Stimulated activated CD8-positive, alpha-beta memory T cell treated with anti-CD3 and anti-CD28 coated beads, Interleukin-4, amount 100 ng/mL, for 1 hour (primary cell): ENCODE measurements around the gene HOOK1.
"Not testable (repeated sequence)": the region's sequence is repeated elsewhere in the genome, so short reads cannot be mapped to it uniquely, and the experiment has no call there.

Experiments used
- DNase-seq, 2 donors: peaks; one replicate each; pipeline ENCODE4 v3.0.0-alpha.2; 2020; ENCODE audit warnings: low read depth in 2 of 2, low spot score in 1 of 2

Gene HOOK1

GRCh38 chr1:59880735-59881134 is 66.0 kb downstream of the HOOK1 start:
- DNase-seq = no peak

GRCh38 chr1:59885160-59885832 is 70.5 kb downstream of the HOOK1 start:
- DNase-seq = no peak

DNA sequence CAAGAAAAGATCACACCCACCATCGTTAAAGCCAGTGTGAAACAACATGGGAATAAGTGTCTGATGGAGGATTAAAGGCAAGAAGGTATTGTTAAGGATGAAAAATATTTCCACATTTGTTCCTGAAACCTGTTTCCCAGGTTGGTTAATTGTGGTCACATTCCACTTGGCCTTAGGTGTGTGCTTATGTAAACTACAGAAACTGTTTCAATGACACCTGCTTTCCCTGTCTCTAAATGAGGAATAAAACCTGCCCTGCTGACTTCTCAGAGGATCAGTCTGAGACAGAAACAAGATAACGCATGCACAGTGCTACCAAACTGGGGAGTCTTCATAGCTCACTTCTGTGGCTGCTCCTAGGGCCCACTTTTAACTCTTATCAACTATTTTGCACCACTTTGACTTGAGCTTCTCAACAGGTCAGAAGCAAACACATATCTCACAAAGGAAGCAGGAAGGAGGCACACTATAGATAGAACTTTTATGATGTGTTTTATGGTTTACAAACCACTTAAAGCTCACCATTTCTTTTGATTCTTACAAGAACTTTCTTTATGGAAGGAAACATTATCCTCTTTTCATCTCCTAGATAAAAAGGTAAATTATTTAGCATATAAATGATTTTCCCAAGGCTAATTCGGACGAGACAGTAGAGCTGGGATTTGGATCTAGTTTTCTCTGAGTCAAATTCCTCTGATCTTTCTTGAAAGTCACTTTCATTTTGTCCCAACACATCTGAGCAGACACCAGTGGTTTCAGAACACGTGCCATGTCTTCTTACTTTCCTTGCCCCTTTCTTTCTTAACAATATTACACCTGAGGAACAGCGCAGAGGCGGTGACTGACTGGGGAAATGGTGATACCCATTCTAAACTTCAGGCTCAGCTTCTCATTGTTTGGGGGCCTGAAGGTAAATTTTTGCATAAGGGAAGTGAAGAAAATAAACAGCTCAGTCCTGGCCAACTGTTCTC is 78.4 kb downstream of the HOOK1 start:
- no peak for DNase-seq

DNA sequence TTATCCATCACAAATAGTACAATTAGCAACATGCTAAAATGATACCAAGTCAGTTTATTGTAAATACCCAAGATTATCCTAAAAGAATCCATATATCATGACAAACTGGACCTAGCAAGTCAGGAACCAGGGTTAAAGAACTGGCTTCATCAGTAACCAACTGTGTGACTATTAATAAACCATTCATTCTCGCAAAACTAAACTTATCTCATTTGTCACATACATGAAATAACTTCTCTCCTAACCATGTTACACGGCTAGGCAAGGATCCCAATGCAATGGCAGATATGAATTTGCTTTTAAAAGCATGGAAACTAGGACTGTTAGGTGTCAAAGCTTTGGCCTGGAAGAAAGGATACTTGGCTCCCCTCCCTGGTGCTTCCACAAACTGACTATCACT is 82.4 kb downstream of the HOOK1 start:
- DNase-seq = no peak

DNA sequence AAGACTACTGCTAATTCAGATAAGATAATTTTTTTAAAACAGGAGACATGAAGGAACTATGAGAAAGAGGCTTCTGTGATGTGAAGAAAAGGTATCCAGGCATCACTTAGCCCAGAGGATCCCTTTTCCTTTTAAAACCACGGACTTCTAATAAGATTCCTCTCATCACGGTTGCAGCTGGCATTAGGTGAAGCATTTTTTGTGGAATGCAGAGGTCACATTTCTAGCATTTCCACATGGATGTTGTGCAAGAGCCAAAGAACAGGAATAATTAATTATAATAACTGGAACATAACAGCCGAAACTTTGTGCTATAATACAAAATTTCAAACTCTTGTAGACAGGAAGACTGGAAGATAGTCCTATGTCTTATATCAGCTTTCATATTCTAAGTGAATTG is 84.2 kb downstream of the HOOK1 start:
- DNase-seq = no peak

- no peak for DNase-seq
Observed at GRCh38 chr1:59900640-59901039, 85.9 kb downstream of the HOOK1 start.

GRCh38 chr1:59901770-59902388 is 87.1 kb downstream of the HOOK1 start:
- no peak for DNase-seq

GRCh38 chr1:59903141-59903754 is 88.5 kb downstream of the HOOK1 start:
- DNase-seq = no peak

- no peak for DNase-seq
Observed at GRCh38 chr1:59906931-59907330, 92.2 kb downstream of the HOOK1 start.

DNA sequence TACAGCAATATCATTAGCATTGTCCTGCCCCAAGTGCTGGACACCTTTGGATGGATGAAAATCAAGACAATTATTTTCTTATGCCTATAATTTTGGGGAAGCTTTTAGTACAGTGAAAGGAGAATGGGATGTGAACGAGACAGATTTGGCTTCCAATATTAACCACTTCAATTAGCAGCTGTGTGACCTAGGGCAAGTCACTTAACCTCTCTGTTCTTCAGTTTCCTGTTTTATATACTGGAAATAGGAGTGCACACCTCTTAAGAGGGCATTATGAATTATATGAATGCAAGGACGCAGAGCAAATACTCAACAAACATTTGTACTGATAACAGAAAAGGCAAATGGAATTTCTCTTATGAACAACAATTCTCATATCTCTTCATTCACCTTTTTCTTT is 93.3 kb downstream of the HOOK1 start:
- no peak for DNase-seq

DNA sequence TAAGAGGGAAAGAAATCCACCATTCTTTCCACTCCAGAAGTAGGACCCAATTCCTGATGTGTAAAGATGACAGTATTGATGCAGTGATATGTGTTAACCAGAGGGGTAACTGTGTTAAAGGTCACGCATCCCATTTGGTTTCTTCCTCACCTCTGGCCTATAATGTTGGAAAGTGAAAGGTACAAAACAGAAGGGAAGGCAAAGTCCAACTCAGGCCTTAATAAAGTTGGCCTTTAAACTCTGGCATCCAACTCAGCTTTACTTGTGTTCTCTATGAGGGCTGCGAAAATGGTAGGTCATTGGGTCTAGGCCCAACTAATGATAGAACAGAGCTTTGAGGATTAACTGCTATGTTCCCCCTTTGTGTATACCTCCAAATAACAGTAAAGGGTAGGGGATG is 93.9 kb downstream of the HOOK1 start:
- DNase-seq = no peak

DNA sequence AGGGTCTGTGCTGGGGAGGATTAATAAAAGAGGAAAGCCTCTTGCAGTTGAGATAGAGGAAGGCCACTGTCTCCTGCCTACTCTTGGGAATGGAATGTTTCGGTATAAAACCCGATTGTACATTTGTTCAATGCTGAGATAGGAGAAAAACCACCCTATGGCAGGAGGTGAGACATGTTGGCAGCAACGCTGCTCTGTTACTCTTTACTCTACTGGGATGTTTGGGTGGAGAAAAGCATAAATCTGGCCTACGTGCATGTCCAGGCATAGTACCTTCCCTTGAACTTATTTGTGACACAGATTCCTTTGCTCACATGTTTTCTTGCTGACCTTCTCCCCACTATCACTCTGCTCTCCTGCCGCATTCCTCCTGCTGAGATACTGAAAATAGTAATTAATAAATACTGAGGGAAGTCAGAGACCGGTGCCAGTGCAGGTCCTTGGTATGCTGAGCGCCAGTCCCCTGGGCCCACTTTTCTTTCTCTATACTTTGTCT is 100.1 kb downstream of the HOOK1 start:
- DNase-seq = not testable (repeated sequence)

DNA sequence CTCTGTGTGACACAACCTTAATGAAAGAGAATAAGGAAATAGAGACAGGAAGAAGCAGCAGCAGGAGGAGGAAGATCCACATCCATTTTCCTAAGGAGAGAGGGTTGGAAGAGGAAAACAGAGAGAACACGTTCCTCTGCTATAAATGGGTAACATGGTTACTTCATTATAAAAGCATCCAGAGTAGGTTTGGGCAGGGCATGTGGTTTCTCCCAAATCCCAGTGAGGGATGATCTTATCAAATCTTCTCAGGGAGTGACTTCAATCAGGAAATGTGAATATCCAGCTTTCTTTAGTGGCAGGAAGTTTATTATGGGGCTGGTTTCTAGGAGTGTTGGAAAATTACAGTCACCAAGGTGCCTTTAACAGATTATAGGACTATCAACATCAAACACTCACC is 100.8 kb downstream of the HOOK1 start:
- DNase-seq = no peak

- DNase-seq = no peak
Observed at GRCh38 chr1:59917026-59917784, 102.5 kb downstream of the HOOK1 start.

DNA sequence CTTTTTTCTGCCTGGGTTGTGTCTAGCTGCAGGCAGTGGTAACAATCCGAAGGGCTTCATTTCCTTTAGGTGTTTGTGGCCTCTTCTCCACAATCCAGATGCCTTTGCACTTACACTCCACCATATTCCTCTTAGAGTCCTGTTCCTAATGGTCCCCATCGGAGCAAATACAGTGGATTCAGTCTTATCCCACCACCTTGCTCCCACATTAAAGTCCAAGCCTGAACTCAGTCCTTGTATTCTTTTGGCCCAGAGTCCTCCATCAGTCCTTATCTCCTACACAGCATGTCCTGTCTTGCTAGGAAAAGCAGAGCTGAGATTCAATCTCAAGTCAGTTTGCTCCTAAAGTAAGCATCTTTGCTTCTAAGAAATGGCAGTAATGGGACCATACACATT is 103.0 kb downstream of the HOOK1 start:
- no peak for DNase-seq

DNA sequence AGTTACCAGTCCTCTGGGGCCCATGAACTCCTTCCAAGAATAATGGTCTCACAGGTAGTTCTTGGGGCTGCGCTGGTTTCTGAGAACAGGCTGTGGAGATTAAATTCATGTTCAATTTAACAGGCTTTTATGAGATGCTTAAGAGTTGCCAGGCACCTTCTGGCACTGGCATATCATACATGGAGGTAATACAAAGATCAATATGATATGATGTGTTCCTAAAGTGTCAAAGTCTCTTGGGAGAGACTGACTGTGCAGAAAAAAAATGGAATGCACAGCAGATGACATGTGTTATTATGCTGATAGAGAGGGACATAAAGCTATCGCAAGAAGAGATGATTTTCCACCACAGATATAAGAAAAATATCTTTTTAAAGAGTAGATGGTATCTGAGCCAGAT is 105.0 kb downstream of the HOOK1 start:
- no peak for DNase-seq

GRCh38 chr1:59921258-59921899 is 106.6 kb downstream of the HOOK1 start:
- not testable (repeated sequence) for DNase-seq

- no peak for DNase-seq
Observed at GRCh38 chr1:59924653-59925052, 109.9 kb downstream of the HOOK1 start.
